IMR-90 (cell line): ENCODE results near the gene ZBTB1. TPM values are rescaled to one million over a fixed set of nuclear protein-coding genes. Genes with fewer than 3 reads are reported as not detected.

ENCODE experiments used
- ATAC-seq: fragments of 200-7000 bp; cut with Tn5 transposase; 2 replicates; pipeline ENCODE4 v1.9.1; 2020; ENCODE audit warnings: low read depth, mild to moderate bottlenecking, moderate library complexity
- BruUV-seq: library from RNA; stranded (reverse); fragments of 400-500 nt; replicated peaks from 2 replicates; lab custom pipeline; 2021; lab: Mats Ljungman, UMichigan
- CTCF ChIA-PET: fragments of 300-600 bp; formaldehyde crosslinking; extraction: SDS; loops from one replicate; lab custom pipeline; 2021; ENCODE audit warnings: antibody characterized with exemption; lab: Yijun Ruan, JAX
- POLR2A ChIA-PET: fragments of 300-600 bp; sonication (Branson Sonifier 250); formaldehyde crosslinking; loops from one replicate; lab custom pipeline; 2022; ENCODE audit warnings: antibody characterized with exemption; ENCODE audit not compliant: unreplicated experiment; lab: Charles Lee
- DNase-seq: peaks from one replicate; pipeline ENCODE4 v3.0.0; 2013
- H2AFZ ChIP-seq: replicated peaks from 2 replicates; pipeline ENCODE3; 2013; ENCODE audit warnings: low read length, mild to moderate bottlenecking; ENCODE audit not compliant: poor library complexity
- H2AK5ac ChIP-seq: 2 replicates; pipeline ENCODE4 v1.6.1; 2013; ENCODE audit warnings: low read depth, low read length, inconsistent platforms
- H2AK9ac ChIP-seq: replicated peaks from 2 replicates; pipeline ENCODE3; 2013; ENCODE audit warnings: mild to moderate bottlenecking, low read depth, low read length, moderate library complexity; ENCODE audit not compliant: poor library complexity
- H2BK120ac ChIP-seq: 2 replicates; pipeline ENCODE4 v1.6.1; 2013; ENCODE audit warnings: low read depth, low read length, inconsistent platforms
- H2BK15ac ChIP-seq: 3 replicates; pipeline ENCODE4 v1.6.1; 2013; ENCODE audit warnings: low read depth, low read length, inconsistent platforms
- H2BK20ac ChIP-seq: 2 replicates; pipeline ENCODE4 v1.6.1; 2013; ENCODE audit warnings: low read depth, mild to moderate bottlenecking, inconsistent platforms, low read length, moderate library complexity
- H2BK5ac ChIP-seq: 2 replicates; pipeline ENCODE4 v1.6.1; 2013; ENCODE audit warnings: mild to moderate bottlenecking, low read depth, low read length, inconsistent platforms; ENCODE audit not compliant: poor library complexity, severe bottlenecking
- H3K14ac ChIP-seq: replicated peaks from 2 replicates; pipeline ENCODE4 v1.6.1; 2013; ENCODE audit warnings: low read depth, low read length, inconsistent platforms
- H3K18ac ChIP-seq: 2 replicates; pipeline ENCODE4 v1.6.1; 2013; ENCODE audit warnings: low read depth, low read length, control low read depth
- H3K23ac ChIP-seq: 2 replicates; pipeline ENCODE4 v1.6.1; 2013; ENCODE audit warnings: low read depth, low read length, inconsistent platforms
- H3K27ac ChIP-seq: 2 replicates; pipeline ENCODE4 v1.5.1; 2013; ENCODE audit warnings: mild to moderate bottlenecking, control low read depth, low read length; ENCODE audit not compliant: insufficient read depth
- H3K27me3 ChIP-seq: 2 replicates; pipeline ENCODE4 v1.6.1; 2013; ENCODE audit warnings: low read length; ENCODE audit not compliant: control insufficient read depth, insufficient read depth
- H3K36me3 ChIP-seq: 2 replicates; pipeline ENCODE4 v1.6.1; 2013; ENCODE audit warnings: low read length, mixed read lengths; ENCODE audit not compliant: control insufficient read depth, insufficient read depth
- H3K4ac ChIP-seq: 2 replicates; pipeline ENCODE4 v1.6.1; 2013; ENCODE audit warnings: low read depth, low read length, inconsistent platforms
- H3K4me1 ChIP-seq: 2 replicates; pipeline ENCODE4 v1.6.1; 2013; ENCODE audit warnings: low read length, mixed read lengths; ENCODE audit not compliant: control insufficient read depth, insufficient read depth
- H3K4me2 ChIP-seq: 2 replicates; pipeline ENCODE4 v1.6.1; 2013; ENCODE audit warnings: low read depth, mild to moderate bottlenecking, control low read depth, low read length, moderate library complexity
- H3K4me3 ChIP-seq: 2 replicates; pipeline ENCODE4 v1.5.1; 2013; ENCODE audit warnings: low read depth, mild to moderate bottlenecking, control low read depth, low read length, moderate library complexity; ENCODE audit not compliant: insufficient read depth
- H3K56ac ChIP-seq: 2 replicates; pipeline ENCODE4 v1.6.1; 2013; ENCODE audit warnings: low read length, inconsistent platforms; ENCODE audit not compliant: insufficient read depth; ENCODE audit errors: extremely low read depth
- H3K79me1 ChIP-seq, 2 experiments: 2 replicates each; pipeline ENCODE4 v1.6.1; 2013; ENCODE audit warnings: low read length in 2 of 2, inconsistent platforms in 1 of 2, low read depth in 1 of 2
- H3K9ac ChIP-seq: 2 replicates; pipeline ENCODE4 v1.6.1; 2013; ENCODE audit warnings: low read depth, low read length, control low read depth
- H3K9me1 ChIP-seq: 2 replicates; pipeline ENCODE4 v1.6.1; 2013; ENCODE audit warnings: low read length, inconsistent platforms; ENCODE audit not compliant: insufficient read depth
- H3K9me3 ChIP-seq: 2 replicates; pipeline ENCODE4 v1.6.1; 2013; ENCODE audit warnings: low read length; ENCODE audit not compliant: control insufficient read depth, insufficient read depth
- H4K20me1 ChIP-seq: 2 replicates; pipeline ENCODE4 v1.6.1; 2013; ENCODE audit warnings: low read length, inconsistent platforms; ENCODE audit not compliant: insufficient read depth
- H4K5ac ChIP-seq: 2 replicates; pipeline ENCODE4 v1.6.1; 2013; ENCODE audit warnings: mild to moderate bottlenecking, low read depth, low read length, control low read depth
- H4K8ac ChIP-seq, 2 experiments: 2 replicates each; pipeline ENCODE4 v1.6.1; 2013; ENCODE audit warnings: low read depth in 2 of 2, low read length in 2 of 2, control low read depth in 1 of 2, inconsistent platforms in 1 of 2
- H4K91ac ChIP-seq: 2 replicates; pipeline ENCODE4 v1.6.1; 2013; ENCODE audit warnings: low read depth, low read length, inconsistent platforms; ENCODE audit not compliant: insufficient read depth
- BHLHE40 ChIP-seq: fragments of 150-350 bp; IDR thresholded peaks from 2 replicates; pipeline ENCODE4 v1.6.1; 2016; ENCODE audit warnings: mild to moderate bottlenecking, low read depth, low read length
- MAFK ChIP-seq: IDR thresholded peaks from 2 replicates; pipeline ENCODE4 v1.6.1; 2012; ENCODE audit warnings: low read depth, low read length, improper control_type of control experiment
- MAZ ChIP-seq: IDR thresholded peaks from 2 replicates; pipeline ENCODE4 v1.6.1; 2012; ENCODE audit warnings: low read depth, mild to moderate bottlenecking, low read length, improper control_type of control experiment, moderate library complexity, borderline replicate concordance
- MXI1 ChIP-seq: IDR thresholded peaks from 2 replicates; pipeline ENCODE4 v1.6.1; 2012; ENCODE audit warnings: low read depth, mild to moderate bottlenecking, low read length, moderate library complexity, borderline replicate concordance
- NFE2L2 ChIP-seq: fragments of 150-350 bp; IDR thresholded peaks from 2 replicates; pipeline ENCODE4 v1.6.1; 2016; ENCODE audit warnings: low read depth, mild to moderate bottlenecking, low read length
- POLR2A ChIP-seq: IDR thresholded peaks from 2 replicates; pipeline ENCODE4 v1.6.1; 2012; ENCODE audit warnings: mild to moderate bottlenecking, low read depth, low read length
- RAD21 ChIP-seq: IDR thresholded peaks from 2 replicates; pipeline ENCODE4 v1.6.1; 2012; ENCODE audit warnings: low read length, improper control_type of control experiment
- RFX5 ChIP-seq: IDR thresholded peaks from 2 replicates; pipeline ENCODE4 v1.8.0; 2012; ENCODE audit warnings: low read depth, mild to moderate bottlenecking, low read length, moderate library complexity
- SMC3 ChIP-seq: fragments of 150-350 bp; IDR thresholded peaks from 2 replicates; pipeline ENCODE4 v1.6.1; 2016; ENCODE audit warnings: low read depth, mild to moderate bottlenecking, antibody characterized with exemption, low read length, moderate library complexity
- WGBS, 2 experiments: methylation state at CpG; one replicate each; pipeline versions ENCODE4 v1.1.5 to v1.1.7; 2013; ENCODE audit warnings: missing lambda C conversion rate in 2 of 2; ENCODE audit not compliant: insufficient read length in 1 of 2; ENCODE audit errors: extremely low coverage in 2 of 2; 5-methylcytosine and 5-hydroxymethylcytosine counted together
- dilution Hi-C: fragments of 300-500 bp; cut with HindIII; formaldehyde crosslinking; loops from one replicate; pipeline ENCODE4 v1.14.3; 2018; ENCODE audit warnings: low sequenced_read_pairs; ENCODE audit not compliant: unreplicated experiment
- in situ Hi-C: fragments of 300-500 bp; cut with MboI; formaldehyde crosslinking; loops from 3 replicates; pipeline ENCODE4 v1.14.3; 2019; ENCODE audit warnings: low sequenced_read_pairs, inconsistent platforms, mixed read lengths
- intact Hi-C: fragments of 100-400 bp; cut with micrococcal nuclease; formaldehyde crosslinking; loops from 2 replicates; pipeline ENCODE4 v1.10.0; 2022
- polyA plus RNA-seq, 3 experiments: library from polyadenylated mRNA; depleted of rRNA; stranded (reverse); fragments of >200 nt; gene quantifications; 2 replicates each; pipeline ENCODE4 v1.2.3, GENCODE V29; 2012; ENCODE audit warnings: low replicate concordance in 1 of 3
- total RNA-seq: library from RNA; depleted of rRNA; stranded (reverse); fragments of >200 nt; gene quantifications from 2 replicates; pipeline ENCODE4 v1.2.3, GENCODE V29; 2012
- TF ChIP-seq, protein P1 (sequence below): fragments of 150-350 bp; IDR thresholded peaks from 2 replicates; pipeline ENCODE4 v1.6.1; 2017; ENCODE audit warnings: mild to moderate bottlenecking, antibody characterized with exemption, low read length, low read depth
- TF ChIP-seq, protein P2 (sequence below): conservative IDR thresholded peaks from 2 replicates; pipeline ENCODE4 v1.5.1; 2012; ENCODE audit warnings: mild to moderate bottlenecking, low read depth, low read length, improper control_type of control experiment

The ZBTB1 gene
- total and polyA plus RNA-seq, 2 of the 4 experiments (the other 2 are of a cell fraction) = 19.0 to 37.3 TPM

- peaks cover 7% of the 10 kb centered on the region for H3K4me1 ChIP-seq
- TF ChIP-seq MAFK = no peak
- TF ChIP-seq POLR2A = 0 out of 2 replicates have a peak, but pooled peaks have one; percentile 18
- TF ChIP-seq RAD21 = peak; percentile 56
- peak; percentile 17; the same call in 1 of the 2 replicates for TF ChIP-seq MXI1
- no peak for TF ChIP-seq BHLHE40
- peak; percentile 58 for TF ChIP-seq SMC3
- TF ChIP-seq RFX5 = no peak
- TF ChIP-seq, protein P1, sequence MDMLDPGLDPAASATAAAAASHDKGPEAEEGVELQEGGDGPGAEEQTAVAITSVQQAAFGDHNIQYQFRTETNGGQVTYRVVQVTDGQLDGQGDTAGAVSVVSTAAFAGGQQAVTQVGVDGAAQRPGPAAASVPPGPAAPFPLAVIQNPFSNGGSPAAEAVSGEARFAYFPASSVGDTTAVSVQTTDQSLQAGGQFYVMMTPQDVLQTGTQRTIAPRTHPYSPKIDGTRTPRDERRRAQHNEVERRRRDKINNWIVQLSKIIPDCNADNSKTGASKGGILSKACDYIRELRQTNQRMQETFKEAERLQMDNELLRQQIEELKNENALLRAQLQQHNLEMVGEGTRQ = no peak
- no peak for TF ChIP-seq NFE2L2
- TF ChIP-seq, protein P2, sequence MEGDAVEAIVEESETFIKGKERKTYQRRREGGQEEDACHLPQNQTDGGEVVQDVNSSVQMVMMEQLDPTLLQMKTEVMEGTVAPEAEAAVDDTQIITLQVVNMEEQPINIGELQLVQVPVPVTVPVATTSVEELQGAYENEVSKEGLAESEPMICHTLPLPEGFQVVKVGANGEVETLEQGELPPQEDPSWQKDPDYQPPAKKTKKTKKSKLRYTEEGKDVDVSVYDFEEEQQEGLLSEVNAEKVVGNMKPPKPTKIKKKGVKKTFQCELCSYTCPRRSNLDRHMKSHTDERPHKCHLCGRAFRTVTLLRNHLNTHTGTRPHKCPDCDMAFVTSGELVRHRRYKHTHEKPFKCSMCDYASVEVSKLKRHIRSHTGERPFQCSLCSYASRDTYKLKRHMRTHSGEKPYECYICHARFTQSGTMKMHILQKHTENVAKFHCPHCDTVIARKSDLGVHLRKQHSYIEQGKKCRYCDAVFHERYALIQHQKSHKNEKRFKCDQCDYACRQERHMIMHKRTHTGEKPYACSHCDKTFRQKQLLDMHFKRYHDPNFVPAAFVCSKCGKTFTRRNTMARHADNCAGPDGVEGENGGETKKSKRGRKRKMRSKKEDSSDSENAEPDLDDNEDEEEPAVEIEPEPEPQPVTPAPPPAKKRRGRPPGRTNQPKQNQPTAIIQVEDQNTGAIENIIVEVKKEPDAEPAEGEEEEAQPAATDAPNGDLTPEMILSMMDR = peak; percentile 81
- TF ChIP-seq MAZ = no peak
- no peak overlapping the region for H2BK120ac ChIP-seq
- no TSS peak for BruUV-seq
- no peak overlapping the region for H2BK5ac ChIP-seq
- H3K79me1 ChIP-seq = peaks cover 0 to 64% of the 10 kb centered on the region in 2 experiments; a peak in 3 of 4 replicates
- H2BK15ac ChIP-seq = no peak overlapping the region
- no peak overlapping the region for H2AK5ac ChIP-seq
- no peaks in the 10 kb centered on the region for H3K27me3 ChIP-seq
- 0 out of 2 replicates have a peak overlapping the region, but pooled peaks have one; percentile 60 for H3K23ac ChIP-seq
- dilution Hi-C loops (no loop called here), intact Hi-C loops (loop anchor here (5.0 kb wide), 1 partner anchor 381 kb away; no protein-coding TSS in a partner anchor), in situ Hi-C loops (no loop called here)
- peaks cover 93% of the 10 kb centered on the region for H4K20me1 ChIP-seq
- peak; percentile 64 for ATAC-seq
- no peak overlapping the region for H3K4me2 ChIP-seq
- ChIA-PET CTCF (interaction anchor here (0.6 to 1.7 kb wide), 5 partner anchors 9 to 140 kb away, joined by 3 to 8 read pairs (median 4); no protein-coding TSS in a partner anchor), POLR2A (no interaction called here)
- H3K56ac ChIP-seq = no peak overlapping the region
- H4K5ac ChIP-seq = no peak overlapping the region
- H4K91ac ChIP-seq = no peak overlapping the region
- no peak overlapping the region for H3K9ac ChIP-seq
- H3K18ac ChIP-seq = no peak overlapping the region
- H4K8ac ChIP-seq = no peak overlapping the region
- H2AK9ac ChIP-seq = no peak overlapping the region
- no peak overlapping the region for H3K14ac ChIP-seq
- H2BK20ac ChIP-seq = no peak overlapping the region
- no peak overlapping the region for H3K27ac ChIP-seq
- H3K36me3 ChIP-seq = no peaks in the 10 kb centered on the region
- no CpG with 5 or more reads among the region's 4 CpGs for WGBS, 2 experiments
- peak; percentile 73 for DNase-seq
- H2AFZ ChIP-seq = no peak overlapping the region
- peaks cover 12% of the 10 kb centered on the region for H3K9me1 ChIP-seq
- H3K4me3 ChIP-seq = no peak overlapping the region
- H3K9me3 ChIP-seq = no peaks in the 10 kb centered on the region
- H3K4ac ChIP-seq = no peak overlapping the region
Observed at GRCh38 chr14:64510825-64511671, 6.5 kb downstream of the ZBTB1 start.
